Limb (tissue), 2 donors: ENCODE data around the gene GALE.
"Not testable (repeated sequence)": the region's sequence is repeated elsewhere in the genome, so short reads cannot be mapped to it uniquely, and the experiment has no call there.

Experiments
- DNase-seq, 2 donors: peaks; one replicate each; pipeline ENCODE4 v3.0.0-alpha.2; 2016; ENCODE audit errors: extremely low spot score in 2 of 2

Gene GALE

DNA sequence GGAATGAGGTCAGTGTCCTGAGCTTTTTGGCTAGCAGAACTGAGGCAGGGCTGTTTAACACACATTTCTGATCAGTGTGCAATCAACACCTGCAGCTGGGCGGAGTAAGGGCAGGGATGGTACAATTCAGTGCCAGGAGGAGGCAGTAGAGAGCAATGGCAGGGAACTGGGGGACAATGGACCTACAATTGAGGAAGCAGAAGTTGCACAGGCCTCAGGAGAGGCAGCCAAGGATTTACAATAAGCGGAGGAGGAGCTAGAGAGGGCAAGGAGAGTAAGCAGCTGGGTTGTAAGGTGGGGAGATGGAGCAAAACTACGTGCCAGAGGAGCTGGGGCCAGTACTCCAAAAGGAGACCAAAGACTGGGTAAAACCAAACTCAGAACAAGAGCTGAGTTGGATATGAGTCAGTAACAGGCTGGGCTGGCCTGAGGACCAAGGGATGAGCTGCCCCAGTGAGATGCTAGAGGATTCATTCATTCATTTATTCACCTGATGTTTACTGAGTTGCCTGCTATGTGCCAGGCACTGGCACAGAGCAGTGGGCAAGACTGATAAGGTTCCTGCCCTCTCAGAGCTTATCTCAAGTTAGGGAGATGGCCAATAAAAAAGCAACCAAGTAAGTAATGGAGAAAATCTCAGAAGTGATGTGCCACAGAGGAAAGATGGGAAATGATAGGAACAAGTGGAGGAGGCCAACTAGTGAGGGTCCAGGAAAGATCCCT is 10.4 kb upstream of the GALE start:
- DNase-seq: no peak

DNA sequence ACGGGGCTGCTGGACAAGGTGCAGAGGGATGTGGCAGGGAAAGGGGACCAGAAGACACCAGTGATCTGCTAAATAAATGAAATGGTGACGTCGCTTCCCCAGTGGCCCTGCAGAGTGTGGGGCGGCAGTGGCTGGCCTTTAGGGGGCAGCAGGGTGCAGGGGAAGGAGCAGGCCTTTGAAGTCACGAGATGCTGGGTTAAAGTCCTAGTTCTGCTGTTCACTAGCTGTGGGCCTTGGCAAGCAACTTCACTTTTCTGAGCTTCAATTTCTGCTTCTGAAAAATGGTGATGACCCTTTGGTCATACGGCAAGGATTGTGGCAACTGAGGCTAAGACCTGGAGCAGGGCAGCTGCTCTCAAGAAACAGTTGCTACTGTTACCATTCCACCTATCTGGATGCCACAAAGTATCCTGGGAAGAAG is 9.2 kb upstream of the GALE start:
- no peak for DNase-seq

DNA sequence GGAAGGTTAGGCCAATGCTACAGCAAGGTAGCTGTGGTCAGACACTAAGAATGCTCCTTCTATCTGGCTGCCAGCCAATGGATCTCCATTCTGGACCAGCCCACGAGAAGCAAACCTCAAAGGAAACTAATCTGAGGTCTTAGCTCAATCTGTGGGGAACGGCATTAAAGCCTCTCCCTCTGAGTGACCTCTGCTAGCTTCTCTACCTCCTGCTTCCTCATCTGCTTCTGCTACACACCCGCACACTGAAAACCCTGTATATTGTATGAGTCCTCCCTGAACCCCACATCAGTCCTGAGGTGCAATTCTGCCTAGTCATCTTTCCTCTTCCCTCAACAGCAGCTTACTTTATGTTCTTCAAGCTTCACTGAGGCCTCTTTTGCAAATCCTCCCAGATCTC is 6.9 kb upstream of the GALE start:
- DNase-seq: no peak

DNA sequence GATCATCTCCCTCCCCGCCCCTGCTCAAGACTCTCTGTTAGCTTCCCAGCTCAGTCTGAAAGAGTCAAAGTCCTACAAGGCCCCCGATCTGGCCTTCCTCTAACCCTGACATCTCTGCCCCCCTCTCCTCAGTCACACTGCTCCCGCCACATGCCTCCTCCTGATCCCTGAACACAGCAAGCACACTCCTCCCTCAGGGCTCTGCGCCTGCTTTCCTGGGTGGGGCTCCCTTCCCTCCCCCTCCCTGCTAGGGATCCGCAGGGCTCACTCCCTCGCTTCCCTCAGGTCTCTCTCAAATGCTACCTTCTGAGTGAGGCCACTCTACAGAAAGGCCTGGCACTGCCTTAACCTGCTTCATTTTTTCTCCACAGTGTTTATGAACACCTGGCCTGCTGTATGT is 5.7 kb upstream of the GALE start:
- no peak for DNase-seq

DNA sequence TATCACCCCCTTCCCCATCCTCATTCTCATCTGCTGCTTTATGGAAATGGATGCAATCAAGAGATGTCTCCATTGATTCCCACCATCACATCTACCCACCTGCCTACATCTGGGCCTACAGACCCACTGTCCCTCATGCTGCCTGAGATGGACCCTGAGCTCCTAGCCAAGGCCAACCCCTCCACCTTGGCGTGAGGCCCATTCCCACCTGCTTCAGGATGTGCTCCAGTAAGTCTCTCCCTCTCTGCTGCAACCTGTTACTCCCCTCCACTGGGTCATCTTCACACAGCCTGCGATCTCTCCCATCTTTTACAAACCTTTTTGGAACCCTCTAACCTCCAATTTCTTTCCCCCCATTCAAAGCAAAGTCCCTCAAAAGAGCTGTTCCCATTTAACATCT is 4.5 kb upstream of the GALE start:
- no peak for DNase-seq

DNA sequence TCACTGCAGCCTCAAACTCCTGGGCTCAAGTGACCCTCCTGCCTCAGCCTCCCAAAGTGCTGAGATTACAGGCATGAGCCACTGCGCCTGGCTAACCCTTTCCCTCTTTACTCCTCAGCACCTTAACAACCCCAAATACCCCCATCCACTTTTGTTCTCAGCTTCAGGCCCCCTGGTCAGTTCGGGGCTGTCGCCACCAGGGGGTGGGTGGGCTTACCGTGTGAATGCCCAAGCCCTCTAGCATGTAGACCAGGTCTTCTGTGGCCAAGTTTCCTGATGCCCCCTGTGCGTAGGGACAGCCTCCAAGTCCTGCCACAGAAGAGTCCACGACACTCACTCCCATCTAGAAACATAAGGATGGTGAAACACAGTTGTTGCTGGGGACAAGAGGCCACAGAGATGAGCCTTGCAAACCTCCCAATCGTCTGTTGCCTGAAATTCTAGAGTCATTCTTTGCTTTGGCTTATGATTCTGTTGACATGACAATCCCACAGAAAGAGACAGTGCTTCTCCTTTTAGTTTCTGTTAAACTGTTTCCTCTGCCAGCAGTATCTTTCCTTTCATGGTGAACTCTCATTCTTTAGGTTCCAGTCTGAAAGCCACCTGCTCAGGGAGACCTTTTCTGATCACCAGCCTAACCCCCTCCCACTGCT is 3.8 kb upstream of the GALE start:
- DNase-seq: no peak

DNA sequence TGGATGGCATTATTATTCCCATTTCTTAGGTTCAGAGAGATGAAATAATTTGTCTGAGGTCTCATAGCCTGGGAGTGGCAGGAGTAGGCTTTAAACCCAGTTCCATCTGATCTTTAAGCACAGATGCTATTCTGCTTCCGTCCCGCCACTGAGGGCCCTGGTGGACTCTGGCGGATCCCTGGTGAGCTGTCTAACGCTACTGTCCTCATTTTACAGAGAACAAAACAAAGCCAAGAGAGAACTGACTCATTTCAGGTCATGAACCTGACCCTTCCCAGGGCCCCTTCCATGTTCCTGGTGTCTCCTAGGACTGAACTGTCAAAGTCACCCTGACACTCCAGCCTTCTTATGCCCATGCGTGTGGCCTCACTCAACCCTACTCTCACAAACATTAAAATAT is 3.1 kb upstream of the GALE start:
- DNase-seq: no peak

DNA sequence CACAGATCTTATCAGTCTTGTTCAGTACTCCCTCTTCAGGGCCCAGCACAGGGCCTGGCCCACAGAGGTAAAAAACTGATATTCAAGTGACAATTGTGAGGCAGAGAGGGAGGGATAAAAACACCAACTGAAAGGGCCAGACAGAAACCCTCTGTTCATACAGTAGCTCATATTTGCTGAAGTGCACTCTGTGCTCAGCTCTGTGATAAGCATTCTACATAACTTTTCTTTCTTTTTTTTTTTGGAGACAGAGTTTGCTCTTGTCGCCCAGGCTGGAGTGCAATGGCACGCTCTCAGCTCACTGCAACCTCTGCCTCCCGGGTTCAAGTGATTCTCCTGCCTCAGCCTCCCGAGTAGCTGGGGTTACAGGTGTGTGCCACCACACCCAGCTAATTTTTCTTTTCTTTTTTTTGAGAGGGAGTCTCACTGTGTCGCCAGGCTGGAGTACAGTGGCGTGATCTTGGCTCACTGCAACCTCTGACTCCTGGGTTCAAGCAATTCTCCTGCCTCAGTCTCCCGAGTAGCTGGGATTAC is 2.3 kb upstream of the GALE start:
- not testable (repeated sequence) for DNase-seq

DNA sequence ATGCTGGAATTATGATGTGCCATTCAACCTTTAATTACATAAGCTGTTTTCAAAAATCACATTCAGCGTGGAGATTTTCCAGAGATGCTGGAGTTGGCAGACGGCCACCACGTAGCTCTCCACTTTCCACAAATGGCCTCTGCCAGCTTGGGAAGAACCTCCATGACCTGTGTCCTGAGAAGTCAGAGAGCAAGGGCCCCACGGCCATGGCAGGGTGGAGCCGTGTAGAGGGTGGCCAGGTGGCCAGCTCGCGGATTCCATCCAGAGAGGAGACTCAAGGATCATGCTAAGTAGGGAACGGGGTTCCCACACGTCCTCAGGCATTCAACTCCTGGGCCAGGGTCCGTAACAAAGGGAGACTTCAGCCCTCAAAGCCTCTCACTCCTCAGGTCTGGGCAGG is 1.3 kb upstream of the GALE start:
- DNase-seq: no peak

DNA sequence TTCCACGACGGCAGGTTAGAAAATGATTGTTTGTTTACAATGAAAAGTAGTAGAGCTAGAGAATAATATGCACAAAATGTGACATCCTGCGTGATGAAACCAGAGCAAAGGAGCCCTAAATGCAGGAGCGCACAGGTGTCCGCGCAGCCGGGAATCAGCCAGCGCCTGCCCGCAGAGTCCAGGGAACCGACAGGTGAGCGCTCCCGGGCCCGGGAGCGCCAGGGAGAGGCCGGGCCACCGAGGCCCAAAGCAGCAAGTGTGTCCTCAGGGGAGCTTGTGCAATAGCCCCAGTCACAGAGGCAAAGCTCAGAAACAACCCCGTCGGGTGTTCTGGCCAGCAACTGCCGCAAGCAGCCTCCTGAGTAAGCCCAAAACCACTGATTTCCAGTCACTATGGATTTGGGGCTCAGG is 789 bp upstream of the GALE start:
- no peak for DNase-seq

DNA sequence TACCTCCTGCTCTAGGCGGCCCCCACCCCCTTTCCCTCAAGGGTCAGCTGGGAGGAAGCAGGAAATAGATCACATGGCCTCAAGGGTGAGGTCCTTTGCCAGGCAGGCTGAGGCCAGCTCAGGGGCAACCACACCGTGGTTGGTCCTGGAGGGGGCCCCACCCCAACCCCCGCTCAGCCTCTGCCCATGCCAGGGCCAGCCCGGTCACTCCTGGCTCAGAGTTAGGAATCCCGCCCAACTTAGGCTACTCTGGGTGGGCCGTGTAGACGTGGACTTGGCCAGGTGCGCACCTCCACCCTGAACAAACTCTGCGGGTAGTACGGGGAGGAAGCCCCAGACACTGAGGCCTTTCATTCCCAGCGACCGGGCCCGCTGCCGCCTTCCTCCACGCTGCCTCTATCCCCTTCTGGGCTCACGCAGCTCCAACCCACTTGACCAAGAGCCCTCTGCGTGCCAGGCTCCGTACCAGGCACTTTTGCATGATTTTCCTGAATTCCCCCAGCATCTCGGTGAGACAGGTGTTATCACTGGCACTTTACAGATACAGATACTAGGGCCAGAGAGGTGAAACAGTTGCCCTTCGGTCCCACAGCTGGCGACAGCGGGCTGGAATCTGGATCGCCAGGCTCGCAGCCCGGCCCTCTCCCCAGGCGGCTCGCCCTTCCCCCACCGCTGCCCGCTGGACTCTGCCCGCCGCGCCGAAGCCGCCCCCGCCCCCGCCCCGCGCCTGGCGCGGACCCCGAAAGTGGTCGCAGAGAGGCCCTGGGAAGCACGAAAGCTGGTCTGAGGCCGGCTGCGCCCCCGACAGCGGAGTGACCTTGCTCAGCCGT is 769 bp downstream of the GALE start:
- DNase-seq: peak; percentile 20 to 67

DNA sequence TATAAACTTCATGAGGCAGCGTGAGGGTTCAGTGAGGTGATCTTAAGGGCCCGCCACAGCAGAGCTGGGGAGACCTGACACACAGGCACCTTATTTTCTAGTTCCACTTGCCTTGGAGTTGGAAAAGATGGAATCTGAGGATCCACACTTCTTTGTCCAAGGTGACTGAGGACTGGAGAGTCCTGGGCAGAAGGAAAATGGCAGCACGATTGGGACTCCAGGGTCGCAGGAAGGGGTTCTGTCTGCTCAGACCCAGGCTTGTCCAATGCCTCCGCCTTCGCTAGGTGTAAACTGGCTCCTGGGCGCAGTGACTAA is 1.3 kb downstream of the GALE start:
- no peak for DNase-seq

DNA sequence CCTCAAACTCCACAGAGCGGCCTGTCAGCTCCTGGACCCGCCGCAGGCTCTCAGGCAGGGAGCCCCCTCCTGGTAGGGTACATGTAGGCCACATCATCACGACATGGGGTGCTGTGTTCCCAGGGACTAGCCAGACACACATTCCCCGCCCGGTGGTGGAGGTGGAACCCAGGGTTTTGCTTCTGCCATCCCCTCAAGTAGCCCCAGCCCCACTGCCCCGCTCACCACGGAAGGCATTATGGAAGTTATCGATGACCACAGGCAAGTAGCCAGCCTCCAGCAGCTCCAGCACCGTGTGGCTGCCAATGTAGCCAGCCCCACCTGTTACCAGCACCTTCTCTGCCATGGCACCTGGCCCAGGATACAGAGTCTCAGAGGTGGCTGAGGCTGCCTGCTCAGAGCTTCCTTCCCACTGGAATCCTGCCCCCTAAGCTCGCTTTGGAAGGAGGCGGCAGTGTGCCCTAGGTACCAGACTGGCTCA is 1.9 kb downstream of the GALE start:
- DNase-seq: no peak

DNA sequence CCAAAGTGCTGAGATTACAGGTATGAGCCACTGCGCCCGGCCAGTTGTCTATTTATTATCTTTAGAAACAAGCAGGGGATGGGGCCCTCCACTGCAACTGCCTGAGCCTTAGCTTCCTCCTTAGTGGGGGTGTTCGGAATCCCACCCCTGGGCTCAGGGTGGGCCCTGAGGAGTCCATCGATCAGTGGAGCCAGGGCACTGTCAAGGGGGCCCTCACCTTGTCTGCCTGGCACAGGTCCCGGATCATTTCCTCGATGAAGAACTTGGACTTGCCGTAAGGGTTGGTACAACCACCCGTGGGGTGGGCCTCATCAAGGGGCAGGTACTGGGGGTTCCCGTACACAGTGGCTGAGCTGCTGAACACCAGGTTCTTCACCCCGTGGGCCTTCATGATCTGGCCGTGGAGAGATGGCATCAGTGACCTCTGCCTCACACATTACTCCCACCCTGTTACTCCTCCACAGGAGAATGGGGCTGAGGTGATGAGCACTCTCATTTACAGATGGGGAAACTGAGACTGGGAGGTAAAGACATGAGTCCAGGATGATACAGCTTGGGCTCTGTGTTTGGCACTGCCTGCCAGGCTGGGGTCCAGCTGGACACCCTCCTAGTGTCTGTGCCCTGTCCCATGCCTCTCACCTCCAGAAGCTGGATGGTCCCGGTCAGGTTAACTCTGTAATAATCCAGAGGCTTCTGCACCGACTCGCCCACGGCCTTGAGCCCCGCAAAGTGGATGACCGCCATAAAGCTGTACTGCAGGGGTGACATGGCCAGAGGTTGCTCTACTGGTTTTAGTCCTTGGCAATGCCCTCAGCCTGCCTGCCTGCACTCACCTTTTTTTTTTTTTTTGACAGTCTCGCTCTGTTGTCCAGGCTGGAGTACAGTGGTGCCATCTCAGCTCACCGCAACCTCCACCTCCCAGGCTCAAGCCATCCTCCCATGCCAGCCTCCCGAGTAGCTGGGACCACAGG is 2.8 kb downstream of the GALE start:
- DNase-seq: no peak

DNA sequence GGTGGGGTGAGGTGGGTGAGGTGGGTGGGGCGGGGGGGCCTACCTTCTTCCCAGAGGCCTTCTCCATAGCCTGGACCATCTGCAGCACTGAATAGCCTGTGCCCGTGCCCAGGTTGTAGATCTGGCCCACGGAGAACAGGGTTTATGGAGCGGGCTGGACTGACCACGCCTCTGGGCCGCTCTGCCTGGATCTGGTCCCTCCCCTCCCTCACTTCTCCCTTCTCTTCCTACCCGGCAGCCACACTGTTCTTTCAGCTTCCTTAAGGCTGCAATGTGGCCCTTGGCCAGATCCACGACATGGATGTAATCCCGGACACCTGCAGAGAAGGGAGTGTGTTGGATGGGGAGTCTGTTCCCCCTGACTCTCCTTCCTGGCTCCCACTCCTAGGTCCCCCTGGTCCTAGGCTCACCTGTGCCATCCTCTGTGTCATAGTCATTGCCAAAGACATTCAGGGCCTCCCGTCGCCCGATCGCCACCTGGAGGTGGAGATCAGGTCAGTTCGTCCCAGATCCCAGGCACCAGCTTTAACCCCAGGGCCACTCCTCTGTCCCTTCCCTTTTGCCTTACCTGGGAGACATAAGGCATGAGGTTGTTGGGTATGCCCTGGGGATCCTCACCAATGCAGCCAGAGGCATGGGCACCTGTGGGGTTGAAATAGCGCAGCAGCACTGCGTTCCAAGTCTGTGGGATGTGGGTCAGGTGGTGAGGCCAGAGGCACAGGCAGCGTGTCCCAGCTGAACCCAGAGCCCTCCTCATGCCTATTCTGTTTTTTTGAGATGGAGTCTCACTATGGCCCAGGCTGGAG is 3.9 kb downstream of the GALE start:
- DNase-seq: no peak

DNA sequence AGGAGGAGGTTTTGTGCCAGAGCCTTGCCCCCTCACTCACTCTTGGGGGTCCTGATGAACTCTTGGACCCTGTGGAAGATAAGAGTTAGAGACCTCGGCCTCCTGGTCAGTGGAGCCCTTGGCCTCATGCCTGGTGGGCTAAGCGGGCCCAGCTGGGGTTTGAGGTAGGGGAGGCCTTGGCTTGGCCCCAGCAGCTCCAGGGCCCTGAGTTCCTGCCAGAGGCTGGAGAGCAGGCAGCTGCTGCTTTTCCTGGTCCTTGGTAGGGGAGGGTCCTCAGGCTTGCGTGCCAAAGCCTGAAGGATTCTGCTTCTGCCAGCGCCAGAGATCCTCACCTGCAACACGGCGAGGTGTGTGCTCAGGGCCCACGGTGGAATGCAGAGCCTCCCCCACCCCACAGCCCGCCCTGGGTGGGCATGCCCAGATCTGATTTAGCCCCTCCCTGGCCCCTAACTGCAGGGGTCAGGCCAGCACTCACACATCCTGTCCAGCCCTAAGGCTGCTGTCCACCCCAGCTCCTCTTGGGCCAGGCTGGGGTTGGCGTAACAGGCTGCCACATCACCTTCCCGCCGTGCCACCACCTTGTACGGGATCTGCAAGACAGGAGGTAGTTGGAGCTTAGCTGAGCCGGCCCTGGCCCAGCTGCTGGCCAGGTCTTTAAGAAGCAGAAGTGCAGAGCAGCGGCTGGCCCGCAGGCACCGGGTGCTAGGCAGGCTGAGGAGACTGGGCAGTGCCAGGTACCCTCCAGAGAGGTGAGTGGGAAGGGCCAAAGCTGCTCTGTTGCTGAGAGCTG is 4.7 kb downstream of the GALE start:
- no peak for DNase-seq

DNA sequence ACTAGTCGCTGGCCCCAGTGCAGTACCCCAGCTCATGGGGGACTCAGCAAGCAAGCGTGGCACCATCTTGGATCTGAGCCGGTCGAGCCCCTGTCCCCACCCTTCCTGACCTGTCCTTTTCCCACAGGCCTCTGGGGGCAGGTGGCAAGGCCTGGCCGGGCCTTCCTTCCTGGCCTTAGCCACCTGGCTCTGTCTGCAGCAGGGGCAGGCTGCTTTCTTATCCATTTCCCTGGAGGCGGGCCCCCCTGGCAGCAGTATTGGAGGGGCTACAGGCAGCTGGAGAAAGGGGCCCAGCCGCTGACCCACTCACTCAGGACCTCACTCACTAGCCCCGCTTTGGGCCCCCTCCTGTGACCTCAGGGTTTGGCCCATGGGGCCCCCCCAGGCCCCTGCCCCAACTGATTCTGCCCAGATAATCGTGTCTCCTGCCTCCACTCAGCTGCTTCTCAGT is 5.8 kb downstream of the GALE start:
- DNase-seq: not testable (repeated sequence)

DNA sequence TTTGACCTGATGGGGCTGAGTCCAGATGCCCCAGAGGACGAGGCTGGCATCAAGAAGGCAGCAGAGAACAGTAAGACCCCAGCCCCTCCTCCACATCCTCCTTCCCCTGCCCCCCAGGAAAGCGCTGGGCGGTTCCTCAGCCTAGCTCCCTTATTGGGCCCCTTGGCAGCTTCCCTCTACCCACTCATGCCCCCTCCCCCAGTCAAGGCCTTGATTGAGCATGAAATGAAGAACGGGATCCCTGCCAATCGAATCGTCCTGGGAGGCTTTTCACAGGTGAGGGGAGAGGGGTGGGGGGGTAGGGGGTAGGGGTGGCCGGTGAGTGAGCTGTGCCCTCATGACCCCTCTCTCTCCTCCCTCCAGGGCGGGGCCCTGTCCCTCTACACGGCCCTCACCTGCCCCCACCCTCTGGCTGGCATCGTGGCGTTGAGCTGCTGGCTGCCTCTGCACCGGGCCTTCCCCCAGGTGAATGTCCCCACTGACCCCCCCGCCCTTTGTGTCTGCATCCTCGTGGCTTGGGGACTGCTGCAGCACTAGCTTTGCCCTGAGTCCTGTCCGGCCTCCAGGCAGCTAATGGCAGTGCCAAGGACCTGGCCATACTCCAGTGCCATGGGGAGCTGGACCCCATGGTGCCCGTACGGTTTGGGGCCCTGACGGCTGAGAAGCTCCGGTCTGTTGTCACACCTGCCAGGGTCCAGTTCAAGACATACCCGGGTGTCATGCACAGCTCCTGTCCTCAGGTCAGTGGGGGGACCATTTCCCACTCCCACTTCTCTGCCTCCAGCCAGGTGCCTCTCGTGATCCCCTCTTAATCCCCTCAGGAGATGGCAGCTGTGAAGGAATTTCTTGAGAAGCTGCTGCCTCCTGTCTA is 6.5 kb downstream of the GALE start:
- DNase-seq: no peak
